ENCODE measurements around the gene PRPS1.
"Not testable (repeated sequence)": the region's sequence is repeated elsewhere in the genome, so short reads cannot be mapped to it uniquely, and the experiment has no call there.

PRPS1 gene

GRCh38 chrX:107676559-107677378 is 48.5 kb downstream of the PRPS1 start:
- peak; percentile 21 to 67 (median 35) for DNase-seq

- DNase-seq = peak in 1 of 3 experiments; percentile 57
Observed at GRCh38 chrX:107677501-107677901, 49.2 kb downstream of the PRPS1 start.

- no peak for DNase-seq
Observed at GRCh38 chrX:107677909-107678308, 49.6 kb downstream of the PRPS1 start.

GRCh38 chrX:107678957-107679740 is 50.8 kb downstream of the PRPS1 start:
- DNase-seq = no peak

GRCh38 chrX:107682256-107682655 is 53.9 kb downstream of the PRPS1 start:
- DNase-seq = no peak

- no peak for DNase-seq
Observed at GRCh38 chrX:107683124-107683895, 55.0 kb downstream of the PRPS1 start.

- no peak for DNase-seq
Observed at GRCh38 chrX:107683931-107684330, 55.6 kb downstream of the PRPS1 start.

GRCh38 chrX:107684956-107685385 is 56.7 kb downstream of the PRPS1 start:
- no peak for DNase-seq

- not testable (repeated sequence) for DNase-seq
Observed at GRCh38 chrX:107685586-107685985, 57.3 kb downstream of the PRPS1 start.

- DNase-seq = no peak
Observed at GRCh38 chrX:107686026-107686425, 57.7 kb downstream of the PRPS1 start.

GRCh38 chrX:107686792-107687191 is 58.5 kb downstream of the PRPS1 start:
- DNase-seq = no peak

- no peak for DNase-seq
Observed at GRCh38 chrX:107687445-107687844, 59.1 kb downstream of the PRPS1 start.

GRCh38 chrX:107691024-107691448 is 62.7 kb downstream of the PRPS1 start:
- DNase-seq = no peak

- no peak for DNase-seq
Observed at GRCh38 chrX:107699616-107700015, 71.3 kb downstream of the PRPS1 start.

GRCh38 chrX:107700317-107700774 is 72.0 kb downstream of the PRPS1 start:
- no peak for DNase-seq

Data from NCI-H1417 (cell line).